Midbrain (tissue), 1 donor: ENCODE data around the gene NT5DC3.
"Not testable (repeated sequence)": the region's sequence is repeated elsewhere in the genome, so short reads cannot be mapped to it uniquely, and the experiment has no call there.

Experiments used
- DNase-seq: peaks from one replicate; lab custom pipeline; 2025; lab: John Stamatoyannopoulos, UW

The NT5DC3 gene

DNA sequence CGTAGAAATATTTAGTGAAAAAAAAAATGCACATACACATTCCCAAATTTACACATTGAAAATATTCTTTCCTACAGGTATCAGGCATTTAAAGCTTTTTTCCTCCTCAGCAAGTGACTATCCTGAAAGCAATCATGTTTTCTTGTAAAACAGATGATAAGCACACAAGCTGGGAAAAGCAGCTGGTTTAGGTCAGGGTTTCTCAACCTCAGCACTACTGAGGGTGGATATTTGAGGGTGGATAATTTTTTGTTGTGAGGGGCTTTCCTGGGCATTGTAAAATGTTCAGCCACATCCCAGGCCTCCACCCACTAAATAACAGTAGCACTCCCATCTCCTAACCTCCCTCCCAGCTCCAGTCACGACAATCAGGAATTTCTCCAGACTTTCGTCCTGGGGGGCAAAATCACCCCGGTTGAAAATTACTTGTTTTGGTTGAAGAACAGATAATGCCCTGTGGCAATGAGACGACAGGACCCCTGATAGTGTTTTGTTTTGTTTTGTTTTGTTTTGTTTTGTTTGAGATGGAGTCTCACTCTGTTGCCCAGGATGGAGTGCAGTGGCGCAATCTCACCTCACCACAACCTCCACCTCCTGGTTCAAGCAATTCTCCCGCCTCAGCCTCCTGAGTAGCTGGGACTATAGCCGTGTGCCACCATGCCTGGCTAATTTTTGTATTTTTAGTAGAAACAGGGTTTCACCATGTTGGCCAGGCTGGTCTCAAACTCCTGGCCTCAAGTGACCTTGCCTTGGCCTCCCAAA lies 15.0 kb upstream of the NT5DC3 start:
- no peak for DNase-seq

DNA sequence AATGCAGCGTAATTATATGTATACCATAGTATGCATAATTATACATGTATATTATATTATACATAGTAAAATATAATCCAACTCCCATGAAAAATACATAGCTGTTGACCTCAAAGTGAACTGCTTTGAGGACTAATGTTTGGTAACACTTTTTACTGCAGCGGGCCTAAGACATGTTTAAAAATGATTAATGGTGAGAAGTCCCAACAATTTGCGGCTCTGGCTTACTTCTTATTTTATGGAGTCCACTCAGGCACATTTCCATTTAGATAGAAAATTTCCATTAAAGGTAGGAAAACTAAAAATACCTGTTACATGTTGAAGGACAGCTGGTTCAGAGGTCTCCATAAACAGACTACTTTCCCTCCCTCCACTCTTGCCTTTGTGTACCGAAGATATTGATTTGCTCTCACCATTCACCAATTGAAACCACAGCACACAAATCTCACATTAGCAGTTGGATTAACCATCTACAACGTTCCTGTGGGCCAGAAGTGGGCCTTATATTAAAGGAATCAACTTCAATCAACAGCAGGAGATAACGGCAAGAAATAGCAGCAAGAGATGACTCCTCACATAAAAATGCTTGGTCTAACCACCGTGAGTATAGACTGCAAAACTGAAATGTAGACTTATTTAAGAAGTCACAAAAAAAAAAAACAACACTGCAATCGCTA lies 14.1 kb upstream of the NT5DC3 start:
- DNase-seq = no peak

GRCh38 chr12:103854372-103854973 lies 13.4 kb upstream of the NT5DC3 start:
- DNase-seq = no peak

DNA sequence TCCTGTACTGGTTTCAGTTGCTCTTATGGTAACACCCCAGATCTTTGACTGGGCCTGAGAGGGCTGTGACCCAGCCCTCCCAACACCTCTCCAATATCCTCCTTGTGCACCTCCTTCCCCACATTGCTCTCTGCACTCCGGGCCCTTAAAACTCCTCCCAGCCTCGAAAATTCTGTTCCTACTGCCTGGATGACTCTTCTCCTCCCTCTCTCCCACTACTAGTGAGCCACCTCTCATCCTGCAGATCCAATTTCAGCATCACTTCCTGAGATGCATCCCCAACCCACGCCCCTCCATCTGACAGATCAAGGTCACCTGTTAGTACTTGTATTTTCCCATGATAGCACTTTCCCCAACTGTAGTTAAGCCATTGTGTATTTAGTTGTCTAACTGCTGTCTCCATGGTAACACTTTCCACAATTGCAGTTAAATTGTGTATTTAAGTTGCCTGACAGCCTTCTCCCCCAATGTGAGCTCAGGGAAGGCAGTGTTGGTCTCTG lies 11.5 kb upstream of the NT5DC3 start:
- no peak for DNase-seq

- DNase-seq = no peak
Observed at GRCh38 chr12:103851127-103851526, 10.1 kb upstream of the NT5DC3 start.

DNA sequence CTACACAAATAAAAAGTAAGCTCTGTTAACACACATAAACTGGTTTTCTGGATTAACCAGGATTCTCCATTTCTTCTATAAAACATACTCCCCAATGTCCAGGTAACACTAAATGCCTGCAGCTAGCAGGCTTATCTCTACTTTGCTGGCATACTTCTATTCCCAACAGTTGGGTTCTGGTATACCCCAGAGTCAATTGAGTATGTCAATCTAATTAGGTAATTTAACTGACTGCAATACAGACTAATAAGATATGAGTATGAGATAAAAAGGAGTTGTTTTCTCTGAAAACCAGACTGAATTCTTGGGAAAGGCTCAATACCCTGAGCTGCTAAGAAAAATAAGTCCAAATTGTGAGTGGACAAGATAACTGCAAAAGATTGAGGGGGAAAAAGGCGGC lies 9.4 kb upstream of the NT5DC3 start:
- no peak for DNase-seq

- no peak for DNase-seq
Observed at GRCh38 chr12:103848917-103849491, 8.0 kb upstream of the NT5DC3 start.

DNA sequence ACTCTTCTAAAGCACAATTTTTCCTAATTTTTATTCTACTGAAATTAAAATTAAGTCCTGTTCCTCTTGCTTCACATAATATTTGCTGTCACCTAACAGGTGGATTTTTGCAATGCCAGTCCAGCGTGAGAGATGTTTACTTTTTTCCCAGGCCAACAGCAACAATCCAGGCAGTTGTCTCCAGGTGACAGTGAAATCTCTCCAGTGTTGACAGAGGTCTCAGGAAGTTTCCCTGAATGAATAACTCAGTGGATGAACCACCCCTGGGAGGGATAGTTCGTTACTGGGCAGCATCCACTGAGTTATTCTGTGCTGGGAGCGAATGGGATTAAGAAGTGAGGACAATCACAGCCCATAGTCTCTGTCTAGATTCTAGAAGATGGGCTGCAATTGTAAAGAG lies 7.1 kb upstream of the NT5DC3 start:
- no peak for DNase-seq

DNA sequence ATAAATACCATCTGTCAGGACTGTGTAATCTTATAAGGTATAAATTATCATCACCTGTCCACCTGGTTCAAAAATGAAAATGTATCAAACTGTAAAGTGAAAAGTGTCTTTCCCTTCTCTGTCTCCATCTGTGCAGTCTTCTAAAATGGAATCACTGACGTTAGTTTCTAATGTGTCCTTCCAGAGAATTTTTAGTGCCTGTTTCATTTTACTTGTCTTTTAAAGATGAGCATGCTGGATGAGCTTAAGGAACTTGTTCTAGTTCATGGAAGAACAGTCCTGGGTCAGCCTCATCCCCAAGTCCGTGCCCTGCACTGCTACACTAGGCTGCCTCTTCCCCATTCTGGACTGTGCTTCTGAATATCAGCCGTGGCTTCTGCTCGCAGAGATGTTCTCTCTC lies 5.4 kb upstream of the NT5DC3 start:
- no peak for DNase-seq

DNA sequence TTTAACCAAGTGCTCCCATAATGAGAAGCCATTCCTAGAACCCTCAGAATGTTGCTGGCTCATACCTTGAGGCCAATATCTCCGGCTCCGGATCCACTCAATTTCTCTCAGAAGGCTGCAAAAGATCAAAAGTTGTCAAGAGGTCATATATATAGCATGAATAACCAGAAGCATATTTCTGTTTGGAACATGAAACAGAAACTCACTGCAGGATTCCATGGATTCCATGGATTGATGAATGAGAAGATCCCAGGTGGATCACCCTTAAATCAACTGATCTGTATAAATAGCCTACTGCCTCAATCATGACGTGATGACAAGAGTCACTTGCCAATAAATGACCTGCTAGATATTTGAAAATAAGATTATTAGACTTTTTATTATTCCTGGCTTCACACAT lies 3.3 kb upstream of the NT5DC3 start:
- no peak for DNase-seq

GRCh38 chr12:103841690-103842584 lies 903 bp upstream of the NT5DC3 start:
- no peak for DNase-seq

DNA sequence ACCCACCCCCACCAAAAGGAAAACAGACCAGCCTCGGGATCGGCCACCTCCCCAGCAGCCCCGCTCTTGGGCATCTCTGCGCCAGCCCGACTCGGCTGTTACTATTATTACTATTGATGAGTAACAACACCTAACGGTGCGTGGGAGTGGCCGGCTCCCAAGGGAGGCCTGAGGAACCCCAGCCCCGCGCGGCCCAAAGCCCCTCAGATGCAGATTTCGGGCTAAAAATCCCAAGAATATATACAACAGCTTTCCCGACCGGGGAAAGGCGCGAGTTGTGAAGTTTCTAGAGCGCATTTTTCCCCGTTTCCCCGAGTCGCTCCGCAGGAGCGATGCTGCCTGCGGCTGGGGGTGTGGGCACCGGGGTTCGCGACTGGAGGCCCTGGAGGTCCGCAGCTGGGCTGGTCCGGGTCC lies 565 bp downstream of the NT5DC3 start:
- no peak for DNase-seq

- no peak for DNase-seq
Observed at GRCh38 chr12:103839609-103840461, 1.2 kb downstream of the NT5DC3 start.

DNA sequence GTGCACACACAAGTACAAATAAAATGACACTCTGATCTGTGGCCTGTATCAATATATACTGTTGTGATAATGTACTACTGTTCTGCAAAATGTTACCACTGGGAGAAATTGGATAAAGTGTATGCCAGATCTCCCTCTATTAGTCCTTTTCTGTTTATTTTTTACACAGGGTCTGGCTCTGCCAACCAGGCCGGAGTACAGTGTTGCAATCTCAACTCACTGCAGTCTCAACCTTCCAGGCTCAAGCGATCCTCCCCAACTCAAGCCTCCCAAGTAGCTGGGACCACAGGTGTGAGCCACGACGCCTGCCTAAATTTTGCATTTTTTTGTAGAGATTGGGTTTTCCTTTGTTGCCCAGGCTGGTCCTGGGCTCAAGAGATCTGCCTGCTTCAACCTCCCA lies 1.9 kb downstream of the NT5DC3 start:
- no peak for DNase-seq

- DNase-seq = no peak
Observed at GRCh38 chr12:103838254-103838914, 2.6 kb downstream of the NT5DC3 start.

GRCh38 chr12:103836345-103836744 lies 4.7 kb downstream of the NT5DC3 start:
- no peak for DNase-seq

DNA sequence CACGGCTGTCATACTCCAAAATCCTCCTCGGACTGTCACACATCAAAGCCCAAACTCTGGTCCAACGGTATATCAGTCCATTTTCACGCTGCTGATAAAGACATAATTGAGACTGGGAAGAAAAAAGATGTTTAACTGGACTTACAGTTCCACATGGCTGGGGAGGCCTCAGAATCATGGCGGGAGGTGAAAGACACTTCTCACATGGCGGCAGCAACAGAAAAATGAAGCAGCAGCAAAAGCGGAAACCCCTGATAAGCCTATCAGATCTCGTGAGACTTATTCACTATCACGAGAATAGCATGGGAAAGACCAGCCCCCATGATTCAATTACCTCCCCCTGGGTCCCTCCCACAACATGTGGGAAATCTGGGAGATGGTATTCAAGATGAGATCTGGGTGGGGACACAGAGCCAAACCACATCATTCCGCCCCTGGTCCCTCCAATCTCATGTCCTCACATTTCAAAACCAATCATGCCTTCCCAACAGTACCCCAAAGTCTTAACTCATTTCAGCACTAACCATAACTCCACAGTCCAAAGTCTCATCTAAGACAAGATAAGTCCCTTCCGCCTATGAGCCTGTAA lies 5.2 kb downstream of the NT5DC3 start:
- DNase-seq = not testable (repeated sequence)

GRCh38 chr12:103834942-103835341 lies 6.1 kb downstream of the NT5DC3 start:
- no peak for DNase-seq

DNA sequence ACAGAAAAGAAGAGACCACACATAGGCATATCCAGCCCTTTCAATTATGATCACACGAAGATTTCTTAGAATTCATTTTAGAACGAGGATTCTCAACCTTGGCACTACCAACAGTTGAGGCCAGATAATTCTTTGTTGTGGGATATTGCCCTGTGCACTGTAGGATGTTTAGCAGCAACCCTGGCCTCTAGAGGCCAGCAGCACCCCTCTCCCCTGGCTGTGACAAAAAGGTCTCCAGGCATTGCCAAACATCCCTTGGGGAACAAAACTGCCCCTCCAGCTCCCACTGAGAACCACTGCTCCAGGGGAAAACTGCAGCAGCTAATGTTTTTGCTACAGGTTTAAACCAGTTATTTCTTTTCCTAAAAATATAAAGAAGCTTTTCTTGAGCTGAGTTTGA lies 7.1 kb downstream of the NT5DC3 start:
- no peak for DNase-seq
